Neural progenitor cell (in vitro differentiated cells): ENCODE measurements around the gene CCDC7. TPM values are rescaled to one million over a fixed set of nuclear protein-coding genes. Genes with fewer than 3 reads are reported as not detected.
A peak's percentile ranks its signal among the peaks of the same experiment; 100 is the strongest.

Experiments used
- DNase-seq: peaks from one replicate; pipeline ENCODE4 v3.0.0-alpha.2; 2016; ENCODE audit warnings: low spot score
- H2AFZ ChIP-seq: fragments of 200-600 bp; sonication (generic); replicated peaks from 2 replicates; pipeline ENCODE4 v1.6.1; 2016; ENCODE audit warnings: antibody characterized with exemption
- H3F3A ChIP-seq: fragments of 200-600 bp; sonication (generic); 2 replicates; pipeline ENCODE4 v1.6.1; 2016; ENCODE audit warnings: antibody characterized with exemption, low read depth
- H3K27ac ChIP-seq: fragments of 200-600 bp; sonication (generic); 2 replicates; pipeline ENCODE4 v1.5.1; 2016; ENCODE audit warnings: mild to moderate bottlenecking
- H3K27me3 ChIP-seq: fragments of 200-600 bp; sonication (generic); 2 replicates; pipeline ENCODE4 v1.6.1; 2016; ENCODE audit warnings: mild to moderate bottlenecking, moderate library complexity
- H3K36me3 ChIP-seq: fragments of 200-600 bp; sonication (generic); 2 replicates; pipeline ENCODE4 v1.5.1; 2016
- H3K4me1 ChIP-seq: fragments of 200-600 bp; sonication (generic); 2 replicates; pipeline ENCODE4 v1.6.1; 2016; ENCODE audit warnings: mixed run types
- H3K4me2 ChIP-seq: fragments of 200-600 bp; sonication (generic); 2 replicates; pipeline ENCODE4 v1.6.1; 2016
- H3K4me3 ChIP-seq: fragments of 200-600 bp; sonication (generic); 2 replicates; pipeline ENCODE4 v1.5.1; 2016
- H3K79me2 ChIP-seq: fragments of 200-600 bp; sonication (generic); 2 replicates; pipeline ENCODE4 v1.6.1; 2016; ENCODE audit warnings: low read depth
- H3K9ac ChIP-seq: fragments of 200-600 bp; sonication (generic); 2 replicates; pipeline ENCODE4 v1.6.1; 2016
- H3K9me3 ChIP-seq: fragments of 200-600 bp; sonication (generic); 2 replicates; pipeline ENCODE4 v1.5.1; 2016; ENCODE audit warnings: low read depth
- H4K20me1 ChIP-seq: fragments of 200-600 bp; sonication (generic); 2 replicates; pipeline ENCODE4 v1.6.1; 2016; ENCODE audit warnings: low read depth
- H3K27ac Mint-ChIP-seq: 3 replicates; pipeline ENCODE4 v1.8.0; 2021; ENCODE audit warnings: mixed read lengths
- H3K27me3 Mint-ChIP-seq: 2 replicates; pipeline ENCODE4 v1.8.0; 2022; ENCODE audit warnings: low read depth, mild to moderate bottlenecking, inconsistent platforms, moderate library complexity, mixed read lengths; ENCODE audit not compliant: insufficient read depth
- H3K36me3 Mint-ChIP-seq: 3 replicates; pipeline ENCODE4 v1.8.0; 2021; ENCODE audit warnings: mixed read lengths
- H3K4me1 Mint-ChIP-seq: 3 replicates; pipeline ENCODE4 v1.8.0; 2021; ENCODE audit warnings: mixed read lengths
- H3K4me3 Mint-ChIP-seq: 3 replicates; pipeline ENCODE4 v1.8.0; 2021; ENCODE audit warnings: mild to moderate bottlenecking, moderate library complexity, mixed read lengths
- H3K9me3 Mint-ChIP-seq: 3 replicates; pipeline ENCODE4 v1.8.0; 2020; ENCODE audit warnings: mixed read lengths
- CTCF ChIP-seq: fragments of 200-600 bp; sonication (generic); IDR thresholded peaks from 2 replicates; pipeline ENCODE4 v1.5.1; 2017; ENCODE audit warnings: antibody characterized with exemption, mild to moderate bottlenecking
- EZH2 ChIP-seq: fragments of 200-600 bp; sonication (generic); IDR thresholded peaks from 2 replicates; pipeline ENCODE4 v1.6.1; 2017; ENCODE audit warnings: antibody characterized with exemption, mild to moderate bottlenecking, moderate library complexity
- EZH2phosphoT487 ChIP-seq: fragments of 200-600 bp; sonication (generic); IDR thresholded peaks from 2 replicates; pipeline ENCODE4 v1.6.1; 2017; ENCODE audit warnings: antibody characterized with exemption
- total RNA-seq: library from RNA; depleted of rRNA; stranded (reverse); fragments of >200 nt; gene quantifications from 2 replicates; pipeline ENCODE4 v1.2.3, GENCODE V29; 2015; ENCODE audit warnings: low replicate concordance

The CCDC7 gene
- total RNA-seq, 1 donor from 2014 or later: 6.9 TPM

DNA sequence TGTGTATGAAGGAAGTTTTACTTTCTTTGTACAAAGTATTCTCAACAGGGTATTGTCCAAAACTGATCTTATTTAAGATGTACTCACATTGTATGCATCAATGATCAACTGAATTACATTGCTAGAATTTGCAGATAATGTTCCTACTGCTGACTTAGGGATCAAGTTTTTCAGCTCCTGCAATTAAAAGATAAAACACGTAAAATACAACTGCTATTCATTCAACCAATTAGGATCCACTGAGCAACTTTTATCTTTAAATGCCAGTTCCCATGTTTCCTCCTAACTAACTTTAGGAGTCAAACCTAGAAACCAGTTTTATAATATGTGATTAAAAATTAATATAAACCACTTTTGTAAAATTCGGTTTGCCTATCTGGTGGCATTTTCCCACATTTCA is 476.2 kb downstream of the CCDC7 start:
- no peaks in the 10 kb centered on the region for H3K9me3 ChIP-seq
- H3F3A ChIP-seq: no peaks in the 10 kb centered on the region
- no peaks in the 10 kb centered on the region for H3K4me1 ChIP-seq
- H3K4me1 Mint-ChIP-seq: no peaks in the 10 kb centered on the region
- no peaks in the 10 kb centered on the region for H3K27me3 ChIP-seq
- H3K4me3 ChIP-seq: no peak overlapping the region
- no peak for TF ChIP-seq EZH2phosphoT487
- TF ChIP-seq EZH2: no peak
- no peak for TF ChIP-seq CTCF
- H2AFZ ChIP-seq: no peak overlapping the region
- no peaks in the 10 kb centered on the region for H3K27me3 Mint-ChIP-seq
- no peaks in the 10 kb centered on the region for H3K79me2 ChIP-seq
- H3K36me3 ChIP-seq: peaks cover 37% of the 10 kb centered on the region
- H3K4me3 Mint-ChIP-seq: no peak overlapping the region
- H3K9ac ChIP-seq: no peak overlapping the region
- H3K4me2 ChIP-seq: no peak overlapping the region
- no peak overlapping the region for H3K27ac ChIP-seq
- DNase-seq: no peak
- peaks cover 6% of the 10 kb centered on the region for H3K9me3 Mint-ChIP-seq
- no peaks in the 10 kb centered on the region for H4K20me1 ChIP-seq
- peaks cover 58% of the 10 kb centered on the region for H3K36me3 Mint-ChIP-seq
- H3K27ac Mint-ChIP-seq: no peak overlapping the region

DNA sequence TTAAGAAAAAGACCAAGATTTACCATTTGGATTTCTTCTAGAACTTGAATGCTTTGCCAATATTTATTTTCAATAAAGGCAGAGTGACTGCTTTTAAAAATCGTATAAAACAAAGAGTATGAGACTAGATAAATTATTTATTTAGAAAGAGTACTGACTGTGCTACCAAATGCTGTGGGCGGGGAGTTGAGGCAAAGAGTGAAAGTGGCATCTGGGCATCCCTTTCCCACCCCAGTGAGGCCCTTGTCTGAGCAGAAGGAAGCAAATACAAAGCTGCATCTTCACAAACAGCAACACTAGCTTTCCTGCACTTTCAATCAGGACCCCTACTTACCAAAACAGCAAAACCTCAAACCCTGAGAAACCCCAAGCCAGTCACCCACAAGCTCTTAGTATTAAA is 477.2 kb downstream of the CCDC7 start:
- Histone ChIP-seq H3K9me3 (no peaks in the 10 kb centered on the region), H3F3A (no peaks in the 10 kb centered on the region), H3K79me2 (no peaks in the 10 kb centered on the region), H3K9ac (no peak overlapping the region), H3K4me1 (no peaks in the 10 kb centered on the region), H3K4me2 (no peak overlapping the region), H2AFZ (no peak overlapping the region), H3K4me3 (no peak overlapping the region), H3K36me3 (peaks cover 46% of the 10 kb centered on the region), H3K27me3 (no peaks in the 10 kb centered on the region), H4K20me1 (no peaks in the 10 kb centered on the region), H3K27ac (no peak overlapping the region)
- Mint-ChIP-seq H3K27me3 (no peaks in the 10 kb centered on the region), H3K9me3 (peaks cover 3% of the 10 kb centered on the region), H3K36me3 (peaks cover 56% of the 10 kb centered on the region), H3K4me3 (no peak overlapping the region), H3K27ac (no peak overlapping the region), H3K4me1 (no peaks in the 10 kb centered on the region)
- no peak for TF ChIP-seq CTCF
- DNase-seq: no peak

DNA sequence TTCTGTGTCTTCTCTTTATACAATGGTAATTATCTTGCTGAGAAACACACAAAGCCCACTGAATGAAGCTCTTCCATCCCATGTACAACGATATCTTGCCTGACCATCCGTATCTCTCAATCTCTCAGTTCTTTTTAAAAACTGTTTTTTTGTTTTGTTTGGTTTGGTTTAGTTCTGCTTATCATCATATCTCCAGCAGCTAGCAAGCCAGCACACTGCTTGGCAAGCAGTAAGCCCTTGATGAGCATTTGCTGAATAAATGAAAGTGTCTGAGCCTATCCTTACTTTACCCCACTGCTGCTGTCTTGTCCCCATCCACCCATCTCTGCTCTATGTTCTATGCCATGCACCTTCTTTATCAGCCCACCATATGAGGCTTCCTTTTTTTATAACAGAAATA is 477.9 kb downstream of the CCDC7 start:
- no peak overlapping the region for H3K4me2 ChIP-seq
- Mint-ChIP-seq H3K4me3 (no peak overlapping the region), H3K36me3 (peaks cover 57% of the 10 kb centered on the region), H3K9me3 (no peaks in the 10 kb centered on the region), H3K27ac (peak overlapping the region; percentile 12), H3K27me3 (no peaks in the 10 kb centered on the region), H3K4me1 (no peaks in the 10 kb centered on the region)
- TF ChIP-seq EZH2phosphoT487: no peak
- TF ChIP-seq EZH2: no peak
- TF ChIP-seq CTCF: no peak
- DNase-seq: no peak
- H3K4me3 ChIP-seq: no peak overlapping the region
- H3K79me2 ChIP-seq: no peaks in the 10 kb centered on the region
- no peaks in the 10 kb centered on the region for H3K9me3 ChIP-seq
- H3K9ac ChIP-seq: no peak overlapping the region
- H3K27me3 ChIP-seq: no peaks in the 10 kb centered on the region
- no peaks in the 10 kb centered on the region for H3K4me1 ChIP-seq
- peaks cover 45% of the 10 kb centered on the region for H3K36me3 ChIP-seq
- no peak overlapping the region for H3K27ac ChIP-seq
- H3F3A ChIP-seq: no peaks in the 10 kb centered on the region
- H2AFZ ChIP-seq: no peak overlapping the region
- no peaks in the 10 kb centered on the region for H4K20me1 ChIP-seq

Other genes starting within 250 kb of the CCDC7 start
- 36.0 and 45.4 TPM in 2 replicates for gene EPC1, start 99.0 kb upstream of the CCDC7 start, total RNA-seq